ENCODE data around the gene APC2. TPM values are rescaled to one million over a fixed set of nuclear protein-coding genes. Genes with fewer than 3 reads are reported as not detected.

The APC2 gene
- total RNA-seq, 1 experiment from 2014 or later, result 0.68 TPM

DNA sequence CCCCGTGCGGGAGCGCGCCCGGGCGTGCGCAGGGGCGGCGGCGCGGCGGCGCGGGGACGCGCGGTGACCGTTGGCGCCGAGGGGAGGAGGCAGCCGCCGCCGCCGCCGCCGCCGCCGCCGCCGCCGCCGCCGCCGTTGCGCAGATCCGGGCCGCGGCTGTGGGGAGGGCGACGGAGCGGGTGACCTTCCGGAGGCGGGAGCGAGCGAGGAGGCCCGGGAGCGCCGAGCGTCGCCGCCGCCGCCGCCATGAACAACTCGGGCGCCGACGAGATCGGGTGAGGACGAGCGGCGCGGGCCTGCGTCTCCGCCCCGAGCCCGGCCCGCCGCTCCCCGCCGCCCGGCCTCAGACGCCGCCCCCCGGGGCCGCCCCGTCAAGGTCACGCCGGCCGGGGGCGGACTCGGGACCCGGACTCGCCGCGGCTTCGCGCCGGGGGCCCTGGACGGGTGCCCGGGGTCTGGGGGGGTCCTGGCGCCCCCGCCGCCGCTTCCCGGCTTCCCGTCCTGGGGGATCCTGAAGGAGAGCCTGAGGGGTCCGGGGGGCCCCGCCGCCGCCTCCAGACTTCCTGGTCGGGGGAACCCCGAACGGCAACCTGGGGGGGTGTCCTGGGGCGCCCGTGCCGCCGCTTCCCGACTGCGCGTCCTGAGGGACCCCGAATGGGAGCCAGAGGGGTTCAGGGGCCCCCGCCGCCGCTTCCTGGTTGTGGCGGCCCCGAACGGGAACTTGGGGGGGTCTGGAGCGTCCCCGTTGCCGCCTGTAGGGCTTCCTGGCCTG is 42.2 kb upstream of the APC2 start, which contains the start of gene DAZAP1:
TSS of gene DAZAP1 (plus strand) at position 59 of the 772 bp plus-strand sequence. CDS start at position 247, 188 bp downstream.
- Mint-ChIP-seq H3K9me3 (no peaks in the 10 kb centered on the region), H3K4me3 (peak within 1 kb of the TSS; percentile 92 to 98), H3K36me3 (ENCODE audit: insufficient read depth in 1 of 3, low read depth in 3 of 3) (peaks cover 16 to 25% (median 23%) of the 10 kb centered on the region in 3 experiments), H3K4me1 (peaks cover 31 to 38% of the 10 kb centered on the region in 2 experiments), H3K27me3 (ENCODE audit: low read depth) (peaks cover 8% of the 10 kb centered on the region), H3K27ac (peak within 1 kb of the TSS in 1 of 3 experiments; percentile 54; a peak in 3 of 7 replicates)
- Histone ChIP-seq H3T11ph (ENCODE audit: low read length) (no peak within 1 kb of the TSS), H3K4me2 (ENCODE audit: insufficient read depth, insufficient read length, low read length) (peak within 1 kb of the TSS; percentile 85), H3K27me3 (ENCODE audit: insufficient read depth, low read length) (no peaks in the 10 kb centered on the region), H3K9ac (ENCODE audit: extremely low read depth, insufficient read length, low read length) (peak within 1 kb of the TSS; percentile 64), H3K23me2 (ENCODE audit: insufficient read length, low read depth, low read length, poor library complexity, severe bottlenecking) (peaks cover 6% of the 10 kb centered on the region), H3K79me1 (ENCODE audit: insufficient read depth, low read depth, low read length, poor library complexity, severe bottlenecking) (no peaks in the 10 kb centered on the region), H2BK15ac (ENCODE audit: low read depth, low read length) (no peak within 1 kb of the TSS), H2BK5ac (ENCODE audit: insufficient read length, low read length) (no peak within 1 kb of the TSS), H4K5ac (ENCODE audit: insufficient read length, low read depth, low read length) (no peak within 1 kb of the TSS), H3K4ac (ENCODE audit: low read depth, low read length) (no peak within 1 kb of the TSS; the same call in 1 of the 2 replicates), H3K56ac (ENCODE audit: insufficient read length, low read depth, low read length) (no peak within 1 kb of the TSS), H2AK5ac (ENCODE audit: insufficient read length, low read length) (no peak within 1 kb of the TSS), H3K27ac (ENCODE audit: insufficient read length, low read depth, low read length) (no peak within 1 kb of the TSS), H4K8ac (replicated peaks; ENCODE audit: insufficient read length, low read depth, low read length) (no peak within 1 kb of the TSS), H3K18ac (ENCODE audit: insufficient read length, low read depth, low read length) (no peak within 1 kb of the TSS), H3K14ac (ENCODE audit: insufficient read depth, low read length) (peak within 1 kb of the TSS; percentile 88), H2AFZ (ENCODE audit: low read length) (no peak within 1 kb of the TSS), H3K79me2 (ENCODE audit: insufficient read depth, low read length) (peaks cover 46% of the 10 kb centered on the region), H3K23ac (ENCODE audit: insufficient read length, low read depth, low read length) (no peak within 1 kb of the TSS), H2BK120ac (ENCODE audit: low read depth, low read length, poor library complexity, severe bottlenecking) (no peak within 1 kb of the TSS), H4K20me1 (ENCODE audit: control insufficient read depth, insufficient read depth, insufficient read length) (no peaks in the 10 kb centered on the region), H3K9me3 (ENCODE audit: control insufficient read depth, low read depth, low read length) (no peaks in the 10 kb centered on the region), H4K91ac (ENCODE audit: insufficient read length, low read depth, low read length) (no peak within 1 kb of the TSS), H2BK12ac (ENCODE audit: insufficient read length, low read depth, low read length) (no peak within 1 kb of the TSS), H2BK20ac (ENCODE audit: low read depth, low read length, poor library complexity, severe bottlenecking) (no peak within 1 kb of the TSS), H3K4me1 (ENCODE audit: insufficient read depth, low read length) (no peaks in the 10 kb centered on the region; the same call in 1 of the 2 replicates)
- no CpG with 5 or more reads among the region's 121 CpGs for whole genome bisulfite sequencing (ENCODE audit: extremely low coverage, insufficient read length, low lambda C conversion rate)
- DNase-seq, result no peak
- TF ChIP-seq, protein P1, sequence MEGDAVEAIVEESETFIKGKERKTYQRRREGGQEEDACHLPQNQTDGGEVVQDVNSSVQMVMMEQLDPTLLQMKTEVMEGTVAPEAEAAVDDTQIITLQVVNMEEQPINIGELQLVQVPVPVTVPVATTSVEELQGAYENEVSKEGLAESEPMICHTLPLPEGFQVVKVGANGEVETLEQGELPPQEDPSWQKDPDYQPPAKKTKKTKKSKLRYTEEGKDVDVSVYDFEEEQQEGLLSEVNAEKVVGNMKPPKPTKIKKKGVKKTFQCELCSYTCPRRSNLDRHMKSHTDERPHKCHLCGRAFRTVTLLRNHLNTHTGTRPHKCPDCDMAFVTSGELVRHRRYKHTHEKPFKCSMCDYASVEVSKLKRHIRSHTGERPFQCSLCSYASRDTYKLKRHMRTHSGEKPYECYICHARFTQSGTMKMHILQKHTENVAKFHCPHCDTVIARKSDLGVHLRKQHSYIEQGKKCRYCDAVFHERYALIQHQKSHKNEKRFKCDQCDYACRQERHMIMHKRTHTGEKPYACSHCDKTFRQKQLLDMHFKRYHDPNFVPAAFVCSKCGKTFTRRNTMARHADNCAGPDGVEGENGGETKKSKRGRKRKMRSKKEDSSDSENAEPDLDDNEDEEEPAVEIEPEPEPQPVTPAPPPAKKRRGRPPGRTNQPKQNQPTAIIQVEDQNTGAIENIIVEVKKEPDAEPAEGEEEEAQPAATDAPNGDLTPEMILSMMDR (conservative IDR thresholded peaks at IDR 0.05), result no peak
